ENCODE measurements around the gene PDZD7. TPM values are rescaled to one million over a fixed set of nuclear protein-coding genes. Genes with fewer than 3 reads are reported as not detected.

PDZD7 gene
- total and polyA plus RNA-seq, 2 of the 8 experiments (the other 6 are each of a cell fraction or from before 2014, with no cell fraction given) = 0.88 to 1.6 TPM

DNA sequence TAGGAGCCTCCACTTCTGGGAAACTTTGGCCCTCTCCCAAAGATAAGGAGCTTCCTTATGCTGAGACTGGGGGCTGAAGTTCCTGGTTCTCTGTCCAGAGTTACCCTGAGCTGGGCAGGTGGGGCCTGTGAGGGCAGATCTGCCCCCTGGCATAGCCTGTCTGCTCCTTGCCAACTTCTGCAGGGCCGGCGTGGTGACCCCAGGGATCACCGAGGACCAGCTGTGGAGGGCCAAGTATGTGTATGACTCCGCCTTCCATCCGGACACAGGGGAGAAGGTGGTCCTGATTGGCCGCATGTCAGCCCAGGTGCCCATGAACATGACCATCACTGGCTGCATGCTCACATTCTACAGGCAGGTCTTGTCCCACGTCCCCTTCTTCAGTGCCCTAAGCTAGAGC, 4.4 kb upstream of the PDZD7 start:
- DNase-seq (ENCODE audit: low read depth in 1 of 2, low spot score in 2 of 2) = no peak
- Histone ChIP-seq H3K4ac (replicated peaks; ENCODE audit: insufficient read length, low read depth, low read length) (no peak overlapping the region), H3K9me3 (ENCODE audit: insufficient read depth in 2 of 2, low read depth in 1 of 2, low read length in 1 of 2) (no peaks in the 10 kb centered on the region), H3K56ac (replicated peaks; ENCODE audit: insufficient read length, low read depth, low read length) (no peak overlapping the region), H3K18ac (ENCODE audit: extremely low read depth, low read length) (no peak overlapping the region), H3K9ac (replicated peaks in 1 of 4; ENCODE audit: extremely low read depth in 1 of 4, low read depth in 3 of 4, low read length in 3 of 4) (no peak overlapping the region), H2BK12ac (ENCODE audit: low read depth, low read length) (no peak overlapping the region), H3K14ac (ENCODE audit: insufficient read length) (no peak overlapping the region), H3K23ac (ENCODE audit: insufficient read length) (no peak overlapping the region), H3K27ac (ENCODE audit: low read depth, low read length) (no peak overlapping the region), H2BK15ac (ENCODE audit: low read length) (no peak overlapping the region), H3K4me2 (ENCODE audit: insufficient read depth in 1 of 2, low read depth in 2 of 2, low read length in 2 of 2) (no peak overlapping the region), H2BK5ac (ENCODE audit: low read depth, low read length) (no peak overlapping the region), H2AFZ (ENCODE audit: low read length) (no peak overlapping the region), H4K91ac (replicated peaks; ENCODE audit: insufficient read length, low read length) (no peak overlapping the region), H2AK5ac (ENCODE audit: low read depth, low read length) (no peak overlapping the region), H3K4me3 (ENCODE audit: extremely low read depth in 1 of 4, insufficient read depth in 2 of 4, low read depth in 3 of 4, low read length in 4 of 4) (no peak overlapping the region), H4K8ac (ENCODE audit: extremely low read depth, insufficient read depth, low read length) (no peak overlapping the region), H3K4me1 (replicated peaks in 1 of 4; ENCODE audit: control insufficient read depth in 3 of 4, insufficient read depth in 4 of 4, low read length in 3 of 4) (peaks cover 0 to 15% (median 11%) of the 10 kb centered on the region in 4 experiments; a peak in 6 of 7 replicates), H3K36me3 (ENCODE audit: control insufficient read depth in 2 of 4, insufficient read depth in 4 of 4, low read length in 3 of 4) (no peaks in the 10 kb centered on the region), H3K23me2 (ENCODE audit: low read depth, low read length) (peaks cover 16% of the 10 kb centered on the region), H4K5ac (ENCODE audit: insufficient read length, low read depth, low read length) (no peak overlapping the region), H2BK20ac (ENCODE audit: low read length) (no peak overlapping the region), H3K79me1 (ENCODE audit: low read depth, low read length) (no peaks in the 10 kb centered on the region), H3K27me3 (replicated peaks in 1 of 4; ENCODE audit: control insufficient read depth in 3 of 4, extremely low read depth in 1 of 4, insufficient read depth in 3 of 4, low read length in 3 of 4) (peaks cover 1 to 40% (median 33%) of the 10 kb centered on the region in 4 experiments), H4K20me1 (replicated peaks in 1 of 2; ENCODE audit: control insufficient read depth in 1 of 2, insufficient read depth in 2 of 2, low read length in 2 of 2) (peaks cover 0 to 3% of the 10 kb centered on the region in 2 experiments), H2BK120ac (replicated peaks; ENCODE audit: low read depth, low read length) (no peak overlapping the region), H3K79me2 (ENCODE audit: control insufficient read depth in 1 of 2, insufficient read depth in 2 of 2, low read length in 2 of 2) (no peaks in the 10 kb centered on the region)
- FAIRE-seq = no peak
- CTCF ChIA-PET (ENCODE audit: partially characterized antibody) = interaction anchor here (1.4 to 51.8 kb wide), 4 partner anchors 18 to 107 kb away, joined by 3 to 2176 read pairs (median 76); partner anchors contain the start of gene KAZALD1
- POLR2A ChIA-PET (ENCODE audit: partially characterized antibody) = interaction anchor here (0.6 kb wide), 1 partner anchor 144 kb away, joined by 3 read pairs; no protein-coding TSS in a partner anchor
- WGBS, 2 experiments (ENCODE audit: extremely low coverage in 1 of 2, insufficient coverage in 1 of 2, insufficient read length in 1 of 2, insufficient replicate concordance in 2 of 2, low coverage in 1 of 2, low lambda C conversion rate in 2 of 2, missing lambda C conversion rate in 1 of 2) = 89% methylated on average over 7 of the region's 7 CpGs; no CpG with 5 or more reads in 1 of the 2 experiments
- no peak for TF ChIP-seq RXRA (IDR thresholded peaks at IDR 0.05; ENCODE audit: insufficient read depth, low read depth, low read length)
- TF ChIP-seq EGR1 (IDR thresholded peaks at IDR 0.05; ENCODE audit: borderline replicate concordance, low read depth, low read length) = no peak
- TF ChIP-seq YY1 (IDR thresholded peaks at IDR 0.05; ENCODE audit: low read depth, low read length) = no peak
- TF ChIP-seq HDAC6 (IDR thresholded peaks at IDR 0.05; ENCODE audit: low read depth, low read length) = no peak
- no peak for TF ChIP-seq CREB1 (IDR thresholded peaks at IDR 0.05)
- TF ChIP-seq JUND (IDR thresholded peaks at IDR 0.05; ENCODE audit: low read length) = no peak

Data from H1 (cell line).